Measurements from ENCODE around the gene TMEM164.

Gene TMEM164

GRCh38 chrX:109990582-109991276 is 12.2 kb upstream of the TMEM164 start:
- TF ChIP-seq JUND (IDR thresholded peaks at IDR 0.05; ENCODE audit: low read depth), result no peak
- no peak for DNase-seq (ENCODE audit: low read depth in 1 of 2, low spot score in 1 of 2)
- in situ Hi-C loops (cut with HindIII; ENCODE audit: low pct_unique_long_range_greater_than_20kb, low sequenced_read_pairs), result no loop called here

GRCh38 chrX:109992203-109992602 is 10.7 kb upstream of the TMEM164 start:
- TF ChIP-seq JUND (IDR thresholded peaks at IDR 0.05; ENCODE audit: low read depth), result no peak

GRCh38 chrX:109995155-109995554 is 7.8 kb upstream of the TMEM164 start:
- in situ Hi-C loops (cut with HindIII; ENCODE audit: low pct_unique_long_range_greater_than_20kb, low sequenced_read_pairs), result no loop called here
- TF ChIP-seq JUND (IDR thresholded peaks at IDR 0.05; ENCODE audit: low read depth), result no peak
- no peak for DNase-seq (ENCODE audit: low read depth in 1 of 2, low spot score in 1 of 2)

More at GRCh38 chrX:109992203-109992602, 10.7 kb upstream of the TMEM164 start:
- DNase-seq (ENCODE audit: low read depth in 1 of 2, low spot score in 1 of 2), result no peak
- in situ Hi-C loops (cut with HindIII; ENCODE audit: low pct_unique_long_range_greater_than_20kb, low sequenced_read_pairs), result no loop called here

DNA sequence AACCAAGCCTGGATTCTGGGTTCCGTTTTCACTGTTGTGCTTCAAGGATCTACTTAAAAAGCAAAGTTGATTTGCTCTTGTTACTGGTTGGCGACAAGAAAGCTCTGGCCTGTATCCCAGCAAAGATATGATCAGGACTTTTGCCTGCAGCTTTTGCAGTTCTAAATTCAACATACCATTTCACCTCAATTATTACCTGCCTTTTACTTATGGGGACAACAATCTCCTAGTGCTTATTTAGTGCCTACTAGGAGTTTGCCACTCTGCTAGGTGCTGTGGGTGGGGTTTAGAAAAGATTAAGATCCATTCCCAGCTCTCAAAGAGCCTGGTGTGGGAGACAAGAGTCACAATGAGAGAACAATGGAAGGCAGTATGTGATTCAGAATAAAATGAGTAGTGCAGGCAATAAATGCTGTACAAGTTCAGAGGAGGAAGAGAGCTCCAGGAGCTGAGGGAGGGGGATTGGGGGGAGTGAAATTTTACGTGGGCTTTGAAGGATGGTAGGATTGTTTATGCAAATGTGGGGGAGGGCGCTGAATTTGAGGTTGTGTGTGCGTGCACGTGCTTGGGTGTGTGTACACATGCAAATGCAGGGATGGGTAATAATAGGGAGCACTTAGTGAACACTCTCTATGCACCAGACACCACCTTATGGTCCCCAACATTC is 5.0 kb upstream of the TMEM164 start:
- DNase-seq (ENCODE audit: low read depth in 1 of 2, low spot score in 1 of 2), result peak in 1 of 2 experiments; percentile 62
- in situ Hi-C loops (cut with HindIII; ENCODE audit: low pct_unique_long_range_greater_than_20kb, low sequenced_read_pairs), result no loop called here
- TF ChIP-seq JUND (IDR thresholded peaks at IDR 0.05; ENCODE audit: low read depth), result no peak

- no peak for DNase-seq (ENCODE audit: low read depth in 1 of 2, low spot score in 1 of 2)
- TF ChIP-seq JUND (IDR thresholded peaks at IDR 0.05; ENCODE audit: low read depth), result no peak
- in situ Hi-C loops (cut with HindIII; ENCODE audit: low pct_unique_long_range_greater_than_20kb, low sequenced_read_pairs), result no loop called here
Observed at GRCh38 chrX:110000000-110000399, 2.9 kb upstream of the TMEM164 start.

DNA sequence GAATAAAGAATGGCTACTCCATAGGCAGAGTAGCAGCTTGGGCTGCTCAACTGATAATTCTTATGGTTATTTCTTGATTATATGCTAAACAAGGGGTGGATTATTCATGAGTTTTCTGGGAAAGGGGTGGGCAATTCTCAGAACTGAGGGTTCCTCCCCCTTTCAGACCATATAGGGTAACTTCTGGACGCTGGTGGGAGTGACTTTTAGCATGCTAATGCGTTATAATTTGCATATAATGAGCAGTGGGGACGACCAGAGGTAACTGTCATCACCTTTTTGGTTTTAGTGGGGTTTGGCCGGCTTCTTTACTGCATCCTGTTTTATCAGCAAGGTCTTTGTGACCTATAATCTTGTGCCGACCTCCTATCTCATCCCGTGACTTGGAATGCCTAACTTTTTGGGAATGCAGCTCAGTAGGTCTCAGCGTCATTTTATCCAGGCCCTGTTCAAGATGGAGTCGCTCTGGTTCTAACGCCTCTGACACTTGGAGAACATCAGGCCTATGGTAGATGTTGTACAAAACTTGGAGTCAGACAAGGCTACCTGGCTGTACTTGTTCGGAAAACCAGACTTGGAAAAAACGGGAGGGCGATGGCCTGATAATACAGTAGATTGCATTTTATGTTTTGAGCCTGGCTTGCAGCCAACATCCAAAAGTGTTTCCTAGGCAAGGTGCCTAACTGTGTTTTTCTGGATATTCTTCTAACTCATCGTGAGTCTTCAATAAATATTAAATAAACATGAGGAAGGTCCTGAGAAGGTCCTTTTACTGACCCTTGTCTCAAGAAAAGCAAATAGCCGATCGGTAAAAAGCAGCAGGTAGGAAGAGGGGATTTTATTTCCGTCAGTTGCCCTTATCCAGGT is 1.8 kb upstream of the TMEM164 start:
- TF ChIP-seq JUND (IDR thresholded peaks at IDR 0.05; ENCODE audit: low read depth), result no peak
- in situ Hi-C loops (cut with HindIII; ENCODE audit: low pct_unique_long_range_greater_than_20kb, low sequenced_read_pairs), result no loop called here
- no peak for DNase-seq (ENCODE audit: low read depth in 1 of 2, low spot score in 1 of 2)

DNA sequence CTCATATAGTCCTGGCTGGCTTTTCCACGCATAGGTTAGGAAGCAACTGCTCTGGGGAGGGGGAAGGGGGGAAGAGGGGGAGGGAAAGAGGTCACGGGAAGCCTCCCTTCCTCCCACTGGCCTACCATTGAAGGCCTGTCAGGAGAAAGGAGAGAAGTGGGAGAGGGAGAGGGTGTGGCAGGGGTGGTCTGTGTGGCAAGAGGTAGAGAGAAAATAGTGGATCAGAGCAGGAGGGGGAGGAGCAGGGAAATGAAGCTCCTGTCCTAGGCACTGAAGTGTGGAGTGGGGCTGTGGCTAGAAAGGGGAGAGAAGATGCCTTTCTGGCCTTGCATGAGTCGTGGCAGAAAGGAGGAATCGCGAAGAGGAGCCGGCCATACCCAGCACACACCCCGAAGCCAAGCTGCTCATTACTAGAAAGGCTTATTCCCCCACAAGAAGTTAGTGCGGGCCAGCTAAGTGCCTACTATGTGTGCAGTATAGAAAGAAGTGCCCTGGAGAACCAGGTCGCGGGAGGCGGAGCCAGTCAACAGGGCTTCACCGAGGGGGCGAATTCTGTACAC is 1.1 kb upstream of the TMEM164 start:
- in situ Hi-C loops (cut with HindIII; ENCODE audit: low pct_unique_long_range_greater_than_20kb, low sequenced_read_pairs), result no loop called here
- DNase-seq (ENCODE audit: low read depth in 1 of 2, low spot score in 1 of 2), result no peak
- no peak for TF ChIP-seq JUND (IDR thresholded peaks at IDR 0.05; ENCODE audit: low read depth)

DNA sequence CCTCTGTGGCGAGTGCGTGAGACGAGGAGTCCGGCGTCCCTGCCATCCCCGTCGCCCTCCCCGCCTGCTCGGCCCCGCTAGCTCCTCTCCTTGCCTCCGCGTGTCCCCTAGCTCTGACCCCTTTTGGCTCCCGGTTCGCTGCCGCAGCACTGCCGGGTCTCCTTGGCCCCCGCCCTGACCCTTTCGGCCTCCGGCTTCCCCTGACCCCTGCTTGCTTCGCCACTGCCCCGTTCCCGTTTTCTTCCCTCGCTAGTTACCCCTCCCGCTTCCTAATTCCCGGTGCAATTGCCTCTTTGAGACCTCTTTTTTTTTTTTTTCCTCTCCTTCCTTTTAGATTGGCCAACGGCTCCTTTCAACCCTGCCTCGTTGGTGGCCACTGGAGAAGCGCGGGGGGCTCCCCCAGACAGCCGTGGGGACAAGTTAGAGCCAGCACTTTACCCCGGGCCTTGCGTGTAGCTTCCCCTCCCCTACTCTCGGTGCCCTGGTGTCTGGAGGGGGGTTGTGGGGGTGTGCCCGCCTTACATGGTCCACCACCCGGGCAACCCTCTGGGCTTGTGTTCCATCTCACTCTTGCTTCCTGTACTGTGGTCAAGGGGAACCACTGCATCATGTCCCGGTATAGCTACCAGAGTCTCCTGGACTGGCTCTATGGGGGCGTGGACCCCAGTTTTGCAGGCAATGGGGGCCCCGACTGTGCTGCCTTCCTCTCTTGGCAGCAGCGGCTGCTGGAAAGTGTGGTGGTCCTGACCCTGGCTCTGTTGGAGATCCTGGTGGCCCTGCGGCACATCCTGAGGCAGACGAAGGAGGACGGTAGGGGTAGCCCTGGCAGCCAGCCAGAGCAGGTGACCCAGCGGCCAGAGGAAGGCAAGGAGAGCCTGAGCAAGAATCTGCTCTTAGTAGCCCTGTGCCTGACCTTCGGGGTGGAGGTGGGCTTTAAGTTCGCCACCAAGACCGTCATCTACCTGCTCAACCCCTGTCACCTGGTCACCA is 548 bp downstream of the TMEM164 start:
- DNase-seq (ENCODE audit: low read depth in 1 of 2, low spot score in 1 of 2), result no peak
- in situ Hi-C loops (cut with HindIII; ENCODE audit: low pct_unique_long_range_greater_than_20kb, low sequenced_read_pairs), result no loop called here
- TF ChIP-seq JUND (IDR thresholded peaks at IDR 0.05; ENCODE audit: low read depth), result no peak

DNA sequence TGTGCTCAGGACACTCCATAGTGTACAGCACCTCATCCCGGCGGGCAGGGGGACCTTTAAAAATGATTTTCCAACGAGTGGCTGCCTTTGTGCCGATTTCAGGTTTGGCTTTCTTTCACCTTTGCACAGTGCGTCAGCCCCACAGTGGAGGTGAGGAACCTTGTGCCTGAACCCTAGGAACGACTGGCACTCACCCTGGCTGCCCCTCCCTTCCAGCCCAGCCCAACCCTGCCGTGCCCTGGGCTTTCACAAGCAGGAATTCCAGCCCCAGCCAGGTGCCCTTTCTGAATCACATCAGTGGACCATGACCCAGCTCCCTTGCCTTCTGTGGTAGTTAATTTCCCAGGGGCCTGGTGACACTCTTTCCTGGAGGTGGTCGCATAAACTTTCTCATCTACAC is 1.3 kb downstream of the TMEM164 start:
- DNase-seq (ENCODE audit: low read depth in 1 of 2, low spot score in 1 of 2), result no peak
- no peak for TF ChIP-seq JUND (IDR thresholded peaks at IDR 0.05; ENCODE audit: low read depth)
- in situ Hi-C loops (cut with HindIII; ENCODE audit: low pct_unique_long_range_greater_than_20kb, low sequenced_read_pairs), result no loop called here

GRCh38 chrX:110004731-110005369 is 1.9 kb downstream of the TMEM164 start:
- TF ChIP-seq JUND (IDR thresholded peaks at IDR 0.05; ENCODE audit: low read depth), result no peak
- DNase-seq (ENCODE audit: low read depth in 1 of 2, low spot score in 1 of 2), result no peak
- in situ Hi-C loops (cut with HindIII; ENCODE audit: low pct_unique_long_range_greater_than_20kb, low sequenced_read_pairs), result no loop called here

DNA sequence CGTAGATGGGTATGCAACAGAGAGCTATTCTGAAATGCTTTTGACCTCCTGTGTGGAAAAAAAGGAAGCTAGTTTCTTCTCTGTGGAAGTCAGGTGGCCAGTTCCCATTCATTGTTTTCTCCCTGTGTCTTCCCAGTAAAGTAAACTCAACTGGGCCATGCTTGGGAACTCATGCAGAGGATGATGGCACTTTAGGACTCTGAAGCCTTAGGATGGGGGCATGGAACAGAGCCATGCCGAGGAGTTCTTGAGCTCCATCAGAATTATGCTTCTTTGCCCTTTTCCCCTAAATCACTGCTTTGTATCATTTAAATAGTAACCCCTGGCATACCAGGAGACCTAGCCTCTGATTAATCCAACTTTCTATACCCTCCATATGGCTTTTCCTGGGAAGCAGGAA is 3.2 kb downstream of the TMEM164 start:
- DNase-seq (ENCODE audit: low read depth in 1 of 2, low spot score in 1 of 2), result no peak
- in situ Hi-C loops (cut with HindIII; ENCODE audit: low pct_unique_long_range_greater_than_20kb, low sequenced_read_pairs), result no loop called here

More for the DNA sequence above, 3.2 kb downstream of the TMEM164 start:
- no peak for TF ChIP-seq JUND (IDR thresholded peaks at IDR 0.05; ENCODE audit: low read depth)
